Ishikawa (cell line): Measurements from ENCODE around the gene LIX1L.

ENCODE experiments used
- CEBPB ChIP-seq: IDR thresholded peaks from 2 replicates; pipeline ENCODE4 v1.6.1; 2012
- EGR1 ChIP-seq: IDR thresholded peaks from 2 replicates; pipeline ENCODE4 v1.6.1; 2012
- EP300 ChIP-seq: IDR thresholded peaks from 2 replicates; pipeline ENCODE4 v1.6.1; 2012; ENCODE audit warnings: borderline replicate concordance
- FOXM1 ChIP-seq: IDR thresholded peaks from 2 replicates; pipeline ENCODE4 v1.6.1; 2012; ENCODE audit warnings: low read depth, borderline replicate concordance
- RAD21 ChIP-seq: IDR thresholded peaks from 2 replicates; pipeline ENCODE4 v1.6.1; 2012; ENCODE audit warnings: low read depth
- REST ChIP-seq: IDR thresholded peaks from 2 replicates; pipeline ENCODE4 v1.6.1; 2012; ENCODE audit warnings: low read depth, mild to moderate bottlenecking
- TAF1 ChIP-seq: IDR thresholded peaks from 2 replicates; pipeline ENCODE4 v1.6.1; 2012; ENCODE audit warnings: low read depth, mild to moderate bottlenecking
- YY1 ChIP-seq: IDR thresholded peaks from 2 replicates; pipeline ENCODE4 v1.6.1; 2012; ENCODE audit warnings: low read depth
- ZBTB7A ChIP-seq: IDR thresholded peaks from 2 replicates; pipeline ENCODE4 v1.6.1; 2012; ENCODE audit warnings: low read depth

GRCh38 chr1:145957443-145958319, at the start of gene LIX1L:
- TF ChIP-seq EP300 (no peak), TAF1 (0 out of 2 replicates have a peak, but pooled peaks have one; percentile 14), YY1 (0 out of 2 replicates have a peak, but pooled peaks have one; percentile 14), RAD21 (no peak), ZBTB7A (no peak), CEBPB (no peak), EGR1 (0 out of 2 replicates have a peak, but pooled peaks have one; percentile 8), REST (no peak), FOXM1 (no peak)
